Endothelial cell of umbilical vein (primary cell): ENCODE measurements around the gene FAM200C.

Experiments
- EZH2 ChIP-seq: IDR thresholded peaks from 2 replicates; pipeline ENCODE4 v1.6.1; 2012; ENCODE audit warnings: borderline replicate concordance, low read depth, mild to moderate bottlenecking, moderate library complexity, low read length, inconsistent platforms; ENCODE audit not compliant: severe bottlenecking
- POLR2A ChIP-seq: IDR thresholded peaks from 2 replicates; pipeline ENCODE4 v1.6.1; 2012; ENCODE audit warnings: low read depth, mild to moderate bottlenecking, control low read depth, low read length
- TF ChIP-seq, protein P1 (sequence below), 2 donors: IDR thresholded peaks; 1 replicate in 1 of 2; 2 replicates in 1 of 2; pipeline ENCODE4 v1.5.1; 2011; ENCODE audit warnings: low read length in 2 of 2, mild to moderate bottlenecking in 2 of 2, moderate library complexity in 2 of 2, control low read depth in 1 of 2, inconsistent platforms in 1 of 2, low read depth in 1 of 2; ENCODE audit not compliant: insufficient read depth in 1 of 2; ENCODE audit errors: extremely low read depth in 1 of 2
- TF ChIP-seq, protein P2 (sequence below): IDR thresholded peaks from 2 replicates; pipeline ENCODE4 v1.6.1; 2011; ENCODE audit not compliant: insufficient read depth, insufficient read length

DNA sequence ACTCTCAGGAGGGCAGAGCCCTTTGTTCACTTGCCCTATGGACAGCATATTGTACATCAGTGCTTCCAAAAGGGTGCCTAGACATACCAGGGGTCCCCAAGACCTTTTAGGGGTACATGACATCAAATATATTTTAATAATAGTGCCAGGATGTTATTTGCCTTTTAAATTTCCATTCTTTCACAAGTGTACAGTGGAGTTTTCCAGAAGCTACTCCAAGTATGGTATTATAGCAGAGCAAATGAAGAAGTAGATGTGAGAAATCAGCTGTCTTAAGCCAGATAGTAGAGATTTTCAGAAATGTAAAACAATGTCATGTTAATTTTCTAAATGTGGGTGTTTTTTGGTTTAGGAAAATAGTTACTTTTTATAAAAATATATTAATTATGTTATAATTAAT is 37.4 kb upstream of the FAM200C start:
- TF ChIP-seq, protein P1, sequence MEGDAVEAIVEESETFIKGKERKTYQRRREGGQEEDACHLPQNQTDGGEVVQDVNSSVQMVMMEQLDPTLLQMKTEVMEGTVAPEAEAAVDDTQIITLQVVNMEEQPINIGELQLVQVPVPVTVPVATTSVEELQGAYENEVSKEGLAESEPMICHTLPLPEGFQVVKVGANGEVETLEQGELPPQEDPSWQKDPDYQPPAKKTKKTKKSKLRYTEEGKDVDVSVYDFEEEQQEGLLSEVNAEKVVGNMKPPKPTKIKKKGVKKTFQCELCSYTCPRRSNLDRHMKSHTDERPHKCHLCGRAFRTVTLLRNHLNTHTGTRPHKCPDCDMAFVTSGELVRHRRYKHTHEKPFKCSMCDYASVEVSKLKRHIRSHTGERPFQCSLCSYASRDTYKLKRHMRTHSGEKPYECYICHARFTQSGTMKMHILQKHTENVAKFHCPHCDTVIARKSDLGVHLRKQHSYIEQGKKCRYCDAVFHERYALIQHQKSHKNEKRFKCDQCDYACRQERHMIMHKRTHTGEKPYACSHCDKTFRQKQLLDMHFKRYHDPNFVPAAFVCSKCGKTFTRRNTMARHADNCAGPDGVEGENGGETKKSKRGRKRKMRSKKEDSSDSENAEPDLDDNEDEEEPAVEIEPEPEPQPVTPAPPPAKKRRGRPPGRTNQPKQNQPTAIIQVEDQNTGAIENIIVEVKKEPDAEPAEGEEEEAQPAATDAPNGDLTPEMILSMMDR (IDR thresholded peaks at IDR 0.05; ENCODE audit: extremely low read depth in 1 of 2, insufficient read depth in 1 of 2, low read depth in 1 of 2, low read length in 2 of 2) = no peak
- TF ChIP-seq, protein P2, sequence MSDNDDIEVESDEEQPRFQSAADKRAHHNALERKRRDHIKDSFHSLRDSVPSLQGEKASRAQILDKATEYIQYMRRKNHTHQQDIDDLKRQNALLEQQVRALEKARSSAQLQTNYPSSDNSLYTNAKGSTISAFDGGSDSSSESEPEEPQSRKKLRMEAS = no peak
- TF ChIP-seq EZH2 (no peak), POLR2A (no peak)
